Body of pancreas (tissue), 4 donors: Measurements from ENCODE around the gene TPK1.

Experiments
- POLR2A ChIP-seq, 3 donors: fragments of 450-650 bp; IDR thresholded peaks; one replicate each; pipeline ENCODE4 v1.6.1; 2016; ENCODE audit warnings: antibody characterized with exemption in 3 of 3, mild to moderate bottlenecking in 2 of 3
- TF ChIP-seq, protein P1 (sequence below), 7 experiments: fragments of 450-650 bp in 4 of 7; fragments of 200-600 bp in 3 of 7; sonication (generic) in 3 of 7; IDR thresholded peaks; one replicate each; pipeline ENCODE4 v1.5.1; 2016 to 2019; ENCODE audit warnings: antibody characterized with exemption in 7 of 7

DNA sequence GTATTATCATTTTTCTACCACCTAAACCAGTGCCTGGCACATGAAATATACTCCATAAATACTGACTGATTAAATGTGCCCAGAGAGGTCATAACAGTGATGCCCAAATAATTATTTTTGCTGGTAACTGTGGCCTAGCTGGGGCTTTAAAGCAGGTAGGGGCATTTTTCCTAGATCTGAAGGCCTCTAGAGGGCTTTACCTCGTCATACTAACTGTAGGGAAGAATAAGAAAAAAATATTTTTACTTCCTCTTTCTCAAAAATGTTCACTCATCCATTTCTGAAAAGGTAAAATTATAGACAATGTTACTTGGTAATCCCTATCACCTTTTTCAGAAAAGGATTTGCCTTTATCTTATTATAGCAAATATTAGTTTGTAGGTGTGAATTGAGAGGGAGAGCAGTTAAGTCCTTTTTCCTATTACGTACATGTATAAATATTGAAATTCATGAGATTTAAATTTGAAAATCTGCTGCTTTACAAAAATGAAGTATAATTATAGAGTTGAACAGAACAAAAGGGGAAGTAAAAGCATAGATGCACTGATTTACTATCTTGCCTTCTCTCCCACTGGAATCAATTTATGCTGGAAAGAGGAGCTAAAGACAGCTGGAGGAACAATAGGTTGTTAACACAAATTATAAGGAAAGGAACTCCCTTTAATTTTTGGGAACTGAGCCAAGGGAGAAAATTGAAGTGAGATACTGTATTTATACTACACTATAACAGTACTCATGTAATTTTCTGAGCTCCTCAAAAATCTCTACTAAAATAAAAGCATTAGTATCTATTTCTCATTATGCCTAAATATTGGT lies 360.8 kb downstream of the TPK1 start:
- TF ChIP-seq, protein P1, sequence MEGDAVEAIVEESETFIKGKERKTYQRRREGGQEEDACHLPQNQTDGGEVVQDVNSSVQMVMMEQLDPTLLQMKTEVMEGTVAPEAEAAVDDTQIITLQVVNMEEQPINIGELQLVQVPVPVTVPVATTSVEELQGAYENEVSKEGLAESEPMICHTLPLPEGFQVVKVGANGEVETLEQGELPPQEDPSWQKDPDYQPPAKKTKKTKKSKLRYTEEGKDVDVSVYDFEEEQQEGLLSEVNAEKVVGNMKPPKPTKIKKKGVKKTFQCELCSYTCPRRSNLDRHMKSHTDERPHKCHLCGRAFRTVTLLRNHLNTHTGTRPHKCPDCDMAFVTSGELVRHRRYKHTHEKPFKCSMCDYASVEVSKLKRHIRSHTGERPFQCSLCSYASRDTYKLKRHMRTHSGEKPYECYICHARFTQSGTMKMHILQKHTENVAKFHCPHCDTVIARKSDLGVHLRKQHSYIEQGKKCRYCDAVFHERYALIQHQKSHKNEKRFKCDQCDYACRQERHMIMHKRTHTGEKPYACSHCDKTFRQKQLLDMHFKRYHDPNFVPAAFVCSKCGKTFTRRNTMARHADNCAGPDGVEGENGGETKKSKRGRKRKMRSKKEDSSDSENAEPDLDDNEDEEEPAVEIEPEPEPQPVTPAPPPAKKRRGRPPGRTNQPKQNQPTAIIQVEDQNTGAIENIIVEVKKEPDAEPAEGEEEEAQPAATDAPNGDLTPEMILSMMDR (IDR thresholded peaks at IDR 0.05), result no peak
- TF ChIP-seq POLR2A (IDR thresholded peaks at IDR 0.05), result no peak
